ENCODE results near the gene PNLIPRP1. TPM values are rescaled to one million over a fixed set of nuclear protein-coding genes. Genes with fewer than 3 reads are reported as not detected.

The PNLIPRP1 gene
- total RNA-seq, 1 experiment from 2014 or later = not detected

DNA sequence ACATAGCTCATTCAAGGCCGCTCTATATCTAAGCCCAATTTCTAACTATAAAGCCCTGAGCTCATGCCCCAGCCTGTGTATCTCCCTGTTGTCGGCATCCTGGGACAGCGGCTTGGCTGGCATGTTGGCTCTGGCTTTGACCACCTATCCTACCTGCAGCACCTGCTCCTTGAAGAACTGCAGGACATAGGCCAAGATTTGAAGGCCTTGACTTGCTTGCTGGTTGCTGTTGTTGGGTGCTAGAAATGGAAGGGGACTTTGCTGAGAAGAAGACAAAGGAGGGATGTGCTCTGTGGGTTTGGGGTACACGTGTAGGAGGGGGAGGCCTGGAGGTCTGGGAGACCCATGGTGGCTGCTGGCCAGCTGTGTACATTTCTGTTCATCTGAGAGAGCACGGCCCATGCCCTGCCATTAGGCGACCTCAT, 41.1 kb downstream of the PNLIPRP1 start:
- POLR2A ChIA-PET (ENCODE audit: unreplicated experiment) = no interaction called here
- intact Hi-C loops (cut with micrococcal nuclease) = no loop called here
- CTCF ChIA-PET = no interaction called here
- H4K20me1 ChIP-seq (ENCODE audit: low read length) = no peaks in the 10 kb centered on the region
- no peak overlapping the region for H3K9ac ChIP-seq (ENCODE audit: low read length)
- H3K27me3 ChIP-seq (ENCODE audit: low read length) = no peaks in the 10 kb centered on the region
- no peak for TF ChIP-seq EZH2 (IDR thresholded peaks at IDR 0.05; ENCODE audit: low read length, unreplicated experiment)
- TF ChIP-seq, protein P1, sequence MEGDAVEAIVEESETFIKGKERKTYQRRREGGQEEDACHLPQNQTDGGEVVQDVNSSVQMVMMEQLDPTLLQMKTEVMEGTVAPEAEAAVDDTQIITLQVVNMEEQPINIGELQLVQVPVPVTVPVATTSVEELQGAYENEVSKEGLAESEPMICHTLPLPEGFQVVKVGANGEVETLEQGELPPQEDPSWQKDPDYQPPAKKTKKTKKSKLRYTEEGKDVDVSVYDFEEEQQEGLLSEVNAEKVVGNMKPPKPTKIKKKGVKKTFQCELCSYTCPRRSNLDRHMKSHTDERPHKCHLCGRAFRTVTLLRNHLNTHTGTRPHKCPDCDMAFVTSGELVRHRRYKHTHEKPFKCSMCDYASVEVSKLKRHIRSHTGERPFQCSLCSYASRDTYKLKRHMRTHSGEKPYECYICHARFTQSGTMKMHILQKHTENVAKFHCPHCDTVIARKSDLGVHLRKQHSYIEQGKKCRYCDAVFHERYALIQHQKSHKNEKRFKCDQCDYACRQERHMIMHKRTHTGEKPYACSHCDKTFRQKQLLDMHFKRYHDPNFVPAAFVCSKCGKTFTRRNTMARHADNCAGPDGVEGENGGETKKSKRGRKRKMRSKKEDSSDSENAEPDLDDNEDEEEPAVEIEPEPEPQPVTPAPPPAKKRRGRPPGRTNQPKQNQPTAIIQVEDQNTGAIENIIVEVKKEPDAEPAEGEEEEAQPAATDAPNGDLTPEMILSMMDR (conservative IDR thresholded peaks at IDR 0.05; ENCODE audit: low read depth, low read length) = no peak
- no peak for TF ChIP-seq EZH2phosphoT487 (IDR thresholded peaks at IDR 0.05; ENCODE audit: borderline replicate concordance, low read length)
- no peak overlapping the region for H2AFZ ChIP-seq (ENCODE audit: low read length)
- H3F3A ChIP-seq (ENCODE audit: low read length, unreplicated experiment) = no peaks in the 10 kb centered on the region
- no peaks in the 10 kb centered on the region for H3K36me3 ChIP-seq (ENCODE audit: low read depth, low read length)
- H3K27ac ChIP-seq (ENCODE audit: low read length) = no peak overlapping the region
- no peak overlapping the region for H3K4me2 ChIP-seq (ENCODE audit: low read length)
- H3K4me3 ChIP-seq (ENCODE audit: low read length) = no peak overlapping the region
- no peaks in the 10 kb centered on the region for H3K4me1 ChIP-seq (ENCODE audit: insufficient read depth, low read length)
- DNase-seq (no peak), ATAC-seq (no peak)
- no peaks in the 10 kb centered on the region for H3K9me3 ChIP-seq (ENCODE audit: low read length)
- H3K9me2 ChIP-seq (replicated peaks; ENCODE audit: low read length) = no peaks in the 10 kb centered on the region
- no TSS peak for BruUV-seq (replicated peaks)
- no peaks in the 10 kb centered on the region for H3K79me2 ChIP-seq (ENCODE audit: low read length)

DNA sequence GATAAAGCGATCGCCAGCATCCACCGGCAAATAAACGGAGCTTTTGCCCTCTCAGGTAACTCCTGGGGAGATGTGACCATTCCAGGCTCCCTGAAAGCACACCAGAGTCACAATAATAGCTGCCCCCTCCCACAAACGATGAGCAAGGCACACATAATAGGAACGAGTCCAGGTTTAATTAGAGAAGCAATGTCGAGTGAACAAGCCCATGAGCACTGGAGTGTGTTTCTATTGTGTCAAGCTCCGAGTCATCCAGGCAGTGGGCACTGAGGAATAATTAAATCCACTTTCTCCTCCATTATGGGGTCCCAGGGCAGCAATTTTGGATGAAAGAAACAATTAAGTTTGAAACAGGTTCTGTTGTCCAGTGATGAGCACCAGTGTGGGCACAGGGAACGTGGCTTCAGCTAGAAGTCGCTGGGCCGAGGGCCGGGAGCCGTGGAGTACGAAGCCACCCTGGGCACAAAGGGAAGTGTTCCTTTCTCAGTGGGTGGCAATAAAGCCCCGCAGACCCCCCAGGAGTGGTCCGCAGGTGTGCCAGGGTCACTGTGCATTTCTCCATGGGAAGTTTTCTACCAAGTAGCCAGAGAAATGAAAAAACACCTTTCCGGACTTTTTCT, 41.9 kb downstream of the PNLIPRP1 start:
- intact Hi-C loops (cut with micrococcal nuclease) = no loop called here
- Histone ChIP-seq H3K9me2 (replicated peaks; ENCODE audit: low read length) (no peaks in the 10 kb centered on the region), H4K20me1 (ENCODE audit: low read length) (no peaks in the 10 kb centered on the region), H3F3A (ENCODE audit: low read length, unreplicated experiment) (no peaks in the 10 kb centered on the region), H2AFZ (ENCODE audit: low read length) (no peak overlapping the region), H3K27me3 (ENCODE audit: low read length) (no peaks in the 10 kb centered on the region), H3K9me3 (ENCODE audit: low read length) (no peaks in the 10 kb centered on the region), H3K27ac (ENCODE audit: low read length) (no peak overlapping the region), H3K4me1 (ENCODE audit: insufficient read depth, low read length) (no peaks in the 10 kb centered on the region), H3K9ac (ENCODE audit: low read length) (no peak overlapping the region), H3K79me2 (ENCODE audit: low read length) (no peaks in the 10 kb centered on the region), H3K4me2 (ENCODE audit: low read length) (no peak overlapping the region), H3K36me3 (ENCODE audit: low read depth, low read length) (no peaks in the 10 kb centered on the region), H3K4me3 (ENCODE audit: low read length) (no peak overlapping the region)
- ATAC-seq (no peak), DNase-seq (no peak)
- BruUV-seq (replicated peaks) = no TSS peak
- no peak for TF ChIP-seq EZH2phosphoT487 (IDR thresholded peaks at IDR 0.05; ENCODE audit: borderline replicate concordance, low read length)
- no peak for TF ChIP-seq EZH2 (IDR thresholded peaks at IDR 0.05; ENCODE audit: low read length, unreplicated experiment)
- TF ChIP-seq, protein P1 (conservative IDR thresholded peaks at IDR 0.05; ENCODE audit: low read depth, low read length) = no peak
- POLR2A ChIA-PET (ENCODE audit: unreplicated experiment) = no interaction called here
- CTCF ChIA-PET = no interaction called here

DNA sequence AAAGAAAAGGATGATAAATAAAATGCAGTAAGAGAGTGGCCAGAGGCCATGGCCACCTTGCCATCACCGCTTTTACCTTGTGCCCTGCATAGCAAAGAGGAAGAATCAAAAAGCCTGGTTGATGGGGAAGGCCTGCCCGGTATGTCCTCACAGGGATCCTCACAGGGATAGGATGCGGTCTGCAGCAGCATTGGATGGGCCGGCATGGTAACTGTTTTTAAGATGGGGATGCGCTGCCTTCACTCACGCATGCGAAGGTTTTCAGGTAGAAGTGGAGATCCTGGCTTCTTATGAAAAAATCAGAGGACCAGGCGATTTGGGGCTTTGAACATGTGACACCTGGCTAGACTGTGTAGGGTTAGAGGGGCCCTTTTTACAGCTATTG, 42.4 kb downstream of the PNLIPRP1 start:
- no peaks in the 10 kb centered on the region for H3F3A ChIP-seq (ENCODE audit: low read length, unreplicated experiment)
- no peaks in the 10 kb centered on the region for H4K20me1 ChIP-seq (ENCODE audit: low read length)
- no peaks in the 10 kb centered on the region for H3K36me3 ChIP-seq (ENCODE audit: low read depth, low read length)
- no peak overlapping the region for H3K27ac ChIP-seq (ENCODE audit: low read length)
- no peak for DNase-seq
- H3K79me2 ChIP-seq (ENCODE audit: low read length) = no peaks in the 10 kb centered on the region
- CTCF ChIA-PET = no interaction called here
- no peaks in the 10 kb centered on the region for H3K9me2 ChIP-seq (replicated peaks; ENCODE audit: low read length)
- H3K4me2 ChIP-seq (ENCODE audit: low read length) = no peak overlapping the region
- no peak for ATAC-seq
- H3K9ac ChIP-seq (ENCODE audit: low read length) = no peak overlapping the region
- TF ChIP-seq, protein P1 (conservative IDR thresholded peaks at IDR 0.05; ENCODE audit: low read depth, low read length) = no peak
- TF ChIP-seq EZH2 (IDR thresholded peaks at IDR 0.05; ENCODE audit: low read length, unreplicated experiment) = no peak
- TF ChIP-seq EZH2phosphoT487 (IDR thresholded peaks at IDR 0.05; ENCODE audit: borderline replicate concordance, low read length) = no peak
- no TSS peak for BruUV-seq (replicated peaks)
- H3K4me3 ChIP-seq (ENCODE audit: low read length) = no peak overlapping the region
- H3K4me1 ChIP-seq (ENCODE audit: insufficient read depth, low read length) = no peaks in the 10 kb centered on the region
- H3K9me3 ChIP-seq (ENCODE audit: low read length) = no peaks in the 10 kb centered on the region
- H3K27me3 ChIP-seq (ENCODE audit: low read length) = no peaks in the 10 kb centered on the region
- no peak overlapping the region for H2AFZ ChIP-seq (ENCODE audit: low read length)
- intact Hi-C loops (cut with micrococcal nuclease) = no loop called here
- POLR2A ChIA-PET (ENCODE audit: unreplicated experiment) = no interaction called here
